Gastroesophageal sphincter (tissue), 3 donors: ENCODE results near the gene TEX11.

Experiments used
- EP300 ChIP-seq: sonication (generic); formaldehyde crosslinking; IDR thresholded peaks from one replicate; pipeline ENCODE4 v1.6.1; 2017; ENCODE audit warnings: antibody characterized with exemption, mild to moderate bottlenecking
- POLR2A ChIP-seq, 2 donors: fragments of 450-650 bp; IDR thresholded peaks; one replicate each; pipeline ENCODE4 v1.6.1; 2017; ENCODE audit warnings: antibody characterized with exemption in 2 of 2, mild to moderate bottlenecking in 2 of 2, moderate library complexity in 1 of 2
- POLR2AphosphoS5 ChIP-seq: sonication (generic); formaldehyde crosslinking; IDR thresholded peaks from one replicate; pipeline ENCODE4 v1.6.1; 2017; ENCODE audit warnings: antibody characterized with exemption
- TF ChIP-seq, protein P1 (sequence below), 4 experiments: fragments of 200-600 bp in 2 of 4; fragments of 450-650 bp in 2 of 4; sonication (generic) in 1 of 4; IDR thresholded peaks; one replicate each; pipeline ENCODE4 v1.5.1; 2017 to 2019; ENCODE audit warnings: antibody characterized with exemption in 4 of 4, mild to moderate bottlenecking in 2 of 4, moderate library complexity in 2 of 4

DNA sequence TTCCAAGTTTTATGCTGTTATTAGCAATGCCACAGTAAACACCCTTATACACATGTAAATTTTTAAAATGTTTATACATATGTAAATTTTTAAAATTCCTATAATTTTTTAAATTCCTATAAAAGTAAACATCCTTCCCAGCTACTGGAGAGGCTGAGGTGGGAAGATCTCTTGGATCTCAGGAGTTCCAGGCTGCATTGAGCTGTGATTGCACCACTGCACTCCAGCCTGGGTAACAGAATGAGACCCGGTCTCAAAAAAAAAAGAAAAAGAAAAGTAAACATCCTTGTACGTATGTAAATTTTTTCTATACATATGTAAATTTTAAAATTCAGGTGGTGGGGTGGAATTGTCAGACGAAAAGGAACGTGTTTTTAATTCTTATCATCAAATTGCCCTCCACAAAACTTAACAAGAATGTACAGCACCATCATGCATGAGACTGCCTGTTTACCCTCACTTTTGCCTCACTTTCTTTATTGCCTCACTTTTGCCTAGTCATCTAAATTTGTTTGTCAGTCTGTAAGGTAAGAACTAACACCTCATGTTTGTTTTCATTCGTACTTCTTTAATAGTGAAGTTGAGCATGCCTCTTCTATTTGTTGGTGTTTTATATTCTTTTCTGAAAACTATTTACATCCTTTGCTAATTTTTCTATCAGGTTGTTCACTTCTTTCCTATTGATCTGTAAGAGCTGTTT, 14.4 kb upstream of the TEX11 start:
- TF ChIP-seq, protein P1, sequence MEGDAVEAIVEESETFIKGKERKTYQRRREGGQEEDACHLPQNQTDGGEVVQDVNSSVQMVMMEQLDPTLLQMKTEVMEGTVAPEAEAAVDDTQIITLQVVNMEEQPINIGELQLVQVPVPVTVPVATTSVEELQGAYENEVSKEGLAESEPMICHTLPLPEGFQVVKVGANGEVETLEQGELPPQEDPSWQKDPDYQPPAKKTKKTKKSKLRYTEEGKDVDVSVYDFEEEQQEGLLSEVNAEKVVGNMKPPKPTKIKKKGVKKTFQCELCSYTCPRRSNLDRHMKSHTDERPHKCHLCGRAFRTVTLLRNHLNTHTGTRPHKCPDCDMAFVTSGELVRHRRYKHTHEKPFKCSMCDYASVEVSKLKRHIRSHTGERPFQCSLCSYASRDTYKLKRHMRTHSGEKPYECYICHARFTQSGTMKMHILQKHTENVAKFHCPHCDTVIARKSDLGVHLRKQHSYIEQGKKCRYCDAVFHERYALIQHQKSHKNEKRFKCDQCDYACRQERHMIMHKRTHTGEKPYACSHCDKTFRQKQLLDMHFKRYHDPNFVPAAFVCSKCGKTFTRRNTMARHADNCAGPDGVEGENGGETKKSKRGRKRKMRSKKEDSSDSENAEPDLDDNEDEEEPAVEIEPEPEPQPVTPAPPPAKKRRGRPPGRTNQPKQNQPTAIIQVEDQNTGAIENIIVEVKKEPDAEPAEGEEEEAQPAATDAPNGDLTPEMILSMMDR (IDR thresholded peaks at IDR 0.05) = no peak
- TF ChIP-seq POLR2AphosphoS5 = no peak
- no peak for TF ChIP-seq EP300
- no peak for TF ChIP-seq POLR2A (IDR thresholded peaks at IDR 0.05)
